HUES48 (cell line): Measurements from ENCODE around the gene ACSL5.

Experiments
- H3K27ac ChIP-seq: one replicate; pipeline ENCODE4 v1.7.0; 2013; ENCODE audit warnings: low read depth, low read length, inconsistent platforms
- H3K27me3 ChIP-seq: 2 replicates; pipeline ENCODE4 v1.6.1; 2013; ENCODE audit warnings: mild to moderate bottlenecking, low read length; ENCODE audit not compliant: control insufficient read depth, insufficient read depth
- H3K36me3 ChIP-seq: 2 replicates; pipeline ENCODE4 v1.6.1; 2013; ENCODE audit warnings: low read length; ENCODE audit not compliant: control insufficient read depth, insufficient read depth
- H3K4me1 ChIP-seq: 2 replicates; pipeline ENCODE4 v1.6.1; 2013; ENCODE audit warnings: mild to moderate bottlenecking, low read length; ENCODE audit not compliant: control insufficient read depth, insufficient read depth
- H3K4me3 ChIP-seq: 2 replicates; pipeline ENCODE4 v1.5.1; 2013; ENCODE audit warnings: mild to moderate bottlenecking, low read depth, low read length
- H3K9ac ChIP-seq: 2 replicates; pipeline ENCODE4 v1.6.1; 2013; ENCODE audit warnings: mild to moderate bottlenecking, low read depth, low read length, moderate library complexity
- H3K9me3 ChIP-seq: 2 replicates; pipeline ENCODE4 v1.6.1; 2013; ENCODE audit warnings: low read length; ENCODE audit not compliant: control insufficient read depth, insufficient read depth

ACSL5 gene

DNA sequence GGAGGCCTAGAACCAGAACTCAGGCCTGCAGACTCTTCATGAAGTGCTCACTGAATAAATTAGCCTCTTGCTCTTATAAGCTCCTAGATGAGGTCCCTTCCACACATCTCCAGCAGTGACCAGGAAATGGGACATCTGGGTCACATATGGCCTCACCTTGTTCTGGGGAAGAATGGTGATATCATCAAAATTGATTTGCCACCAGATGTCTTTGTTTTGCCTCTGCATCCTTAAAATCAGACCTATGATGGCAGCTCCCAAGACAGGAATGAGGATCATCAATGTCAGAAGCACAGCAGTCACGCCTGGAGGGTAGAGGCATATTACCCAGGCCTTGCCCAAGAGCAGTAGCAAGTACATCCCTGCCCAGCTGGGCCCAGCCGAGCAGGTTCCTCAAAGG is 33.3 kb upstream of the ACSL5 start:
- no peaks in the 10 kb centered on the region for H3K27me3 ChIP-seq
- no peaks in the 10 kb centered on the region for H3K9me3 ChIP-seq
- no peaks in the 10 kb centered on the region for H3K36me3 ChIP-seq
- H3K27ac ChIP-seq = no peak overlapping the region
- H3K9ac ChIP-seq = no peak overlapping the region
- H3K4me1 ChIP-seq = no peaks in the 10 kb centered on the region
- no peak overlapping the region for H3K4me3 ChIP-seq

DNA sequence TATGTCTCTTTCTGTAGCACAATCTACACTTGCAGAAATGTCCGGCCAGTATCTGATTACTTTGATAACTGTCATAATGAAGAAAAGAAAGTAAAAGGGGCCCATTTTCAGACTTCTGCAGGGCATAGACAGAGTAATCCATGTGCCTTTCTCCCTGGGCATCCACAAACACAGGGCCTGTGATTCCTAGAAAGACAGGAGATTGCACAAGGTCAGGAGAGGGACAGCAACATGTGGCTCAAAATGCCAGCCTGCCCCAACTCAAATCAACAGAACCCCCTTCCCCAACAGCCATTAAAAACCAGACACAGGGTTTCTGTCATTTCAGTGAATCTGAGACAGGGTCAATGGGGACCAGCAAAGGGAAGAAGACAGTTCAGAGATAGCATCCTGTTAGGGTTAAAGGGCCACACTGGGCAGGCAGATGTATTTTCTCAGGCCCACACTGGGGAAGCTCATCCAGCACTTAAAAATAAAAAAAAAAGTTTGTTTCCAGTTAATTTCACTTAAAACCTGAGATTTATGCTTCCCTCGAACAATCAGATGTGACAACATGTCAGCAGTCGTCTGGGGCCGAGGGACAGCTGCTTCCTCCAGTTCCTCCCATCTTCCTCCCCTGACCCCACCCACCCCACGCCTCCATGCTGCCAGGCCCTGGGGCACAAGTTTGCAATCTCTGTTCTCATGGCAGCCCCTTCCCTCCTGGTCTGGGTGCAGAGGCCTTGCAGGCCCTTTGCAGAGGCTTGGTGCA is 30.7 kb upstream of the ACSL5 start:
- Histone ChIP-seq H3K27ac (no peak overlapping the region), H3K4me1 (no peaks in the 10 kb centered on the region), H3K4me3 (no peak overlapping the region), H3K36me3 (no peaks in the 10 kb centered on the region), H3K9me3 (no peaks in the 10 kb centered on the region), H3K27me3 (no peaks in the 10 kb centered on the region), H3K9ac (no peak overlapping the region)

DNA sequence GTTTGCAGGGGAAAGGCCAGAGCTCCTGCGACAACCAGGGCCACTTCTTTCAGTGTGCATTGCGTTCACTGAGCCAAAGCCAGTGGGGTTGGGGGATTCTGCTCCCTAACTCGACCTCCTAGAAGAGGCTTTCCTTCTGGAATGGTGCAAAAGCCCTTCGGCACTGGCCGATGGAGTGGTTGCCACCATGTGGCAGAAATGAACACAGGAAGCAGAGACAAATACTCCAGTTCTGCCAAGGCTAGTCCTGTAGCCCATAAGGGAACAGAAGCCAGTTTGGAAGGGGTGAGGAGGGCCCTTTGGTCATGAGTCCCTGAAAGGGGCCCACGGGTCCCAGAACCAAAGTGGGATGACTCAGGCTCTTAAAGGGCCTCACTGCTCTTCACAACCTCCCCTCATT is 29.7 kb upstream of the ACSL5 start:
- no peaks in the 10 kb centered on the region for H3K9me3 ChIP-seq

DNA sequence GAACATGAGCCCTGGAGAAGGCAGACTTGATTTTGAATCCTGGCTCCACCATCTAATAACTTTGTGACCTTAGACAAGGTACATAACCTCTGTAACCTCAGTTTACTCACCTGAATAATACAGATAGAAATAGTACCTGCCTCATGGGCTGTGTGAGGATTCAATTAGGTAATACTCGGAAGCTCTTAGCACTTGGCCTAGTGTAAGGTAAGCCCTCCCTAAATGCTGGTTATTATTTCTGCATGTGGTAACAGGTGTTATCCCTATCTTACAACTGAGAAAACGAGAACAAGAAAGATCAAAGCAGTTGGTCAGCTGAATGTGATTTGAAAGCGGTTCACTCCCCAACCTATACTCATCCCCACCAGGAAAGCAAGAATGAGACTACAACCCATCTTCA is 28.7 kb upstream of the ACSL5 start:
- H3K4me1 ChIP-seq = no peaks in the 10 kb centered on the region
- H3K36me3 ChIP-seq = no peaks in the 10 kb centered on the region
- no peak overlapping the region for H3K27ac ChIP-seq
- H3K27me3 ChIP-seq = no peaks in the 10 kb centered on the region
- no peak overlapping the region for H3K9ac ChIP-seq
- no peak overlapping the region for H3K4me3 ChIP-seq
- no peaks in the 10 kb centered on the region for H3K9me3 ChIP-seq

More for the DNA sequence above, 29.7 kb upstream of the ACSL5 start:
- Histone ChIP-seq H3K4me3 (no peak overlapping the region), H3K36me3 (no peaks in the 10 kb centered on the region), H3K4me1 (no peaks in the 10 kb centered on the region), H3K9ac (no peak overlapping the region), H3K27ac (no peak overlapping the region), H3K27me3 (no peaks in the 10 kb centered on the region)

DNA sequence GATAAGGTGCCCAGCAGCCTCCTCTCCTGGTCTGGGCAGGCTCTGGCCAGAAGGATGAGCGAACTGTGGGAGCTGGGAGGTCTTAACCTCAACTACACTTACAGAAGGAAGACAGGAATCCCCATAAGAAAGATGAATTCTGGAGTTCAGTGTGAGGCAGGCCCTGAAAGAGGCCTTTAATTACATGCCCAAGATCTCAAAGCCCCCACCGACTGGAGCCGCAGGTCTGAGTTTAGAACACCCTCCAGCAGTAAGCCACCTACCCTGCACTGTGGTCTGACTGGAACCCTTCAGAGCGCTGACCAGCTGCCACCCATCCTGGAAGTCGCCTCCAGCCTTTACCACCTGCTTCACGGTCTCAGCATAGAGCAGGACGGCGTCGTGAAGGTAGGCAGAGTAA is 28.2 kb upstream of the ACSL5 start:
- no peaks in the 10 kb centered on the region for H3K36me3 ChIP-seq
- no peaks in the 10 kb centered on the region for H3K27me3 ChIP-seq
- no peaks in the 10 kb centered on the region for H3K9me3 ChIP-seq
- H3K4me1 ChIP-seq = no peaks in the 10 kb centered on the region
- H3K4me3 ChIP-seq = no peak overlapping the region
- no peak overlapping the region for H3K27ac ChIP-seq
- no peak overlapping the region for H3K9ac ChIP-seq

DNA sequence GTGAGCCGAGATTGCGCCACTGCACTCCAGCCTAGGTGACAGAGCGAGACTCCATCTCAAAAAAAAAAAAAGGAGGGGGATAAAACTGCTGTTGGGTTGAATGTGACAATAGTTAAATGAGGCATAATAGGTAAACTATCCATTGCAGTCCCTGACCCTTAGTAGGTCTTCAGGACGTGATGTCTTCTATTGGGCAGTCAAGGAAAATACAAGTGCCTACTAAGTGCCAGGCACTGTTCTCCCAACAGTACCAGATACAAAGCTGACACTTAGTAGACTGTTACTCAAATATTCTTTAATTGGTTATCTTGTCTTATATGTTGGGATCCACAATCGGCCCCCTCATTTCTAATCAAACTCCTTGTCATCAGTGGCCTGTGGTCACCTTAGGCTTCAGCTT is 27.1 kb upstream of the ACSL5 start:
- Histone ChIP-seq H3K4me3 (no peak overlapping the region), H3K36me3 (no peaks in the 10 kb centered on the region), H3K9me3 (no peaks in the 10 kb centered on the region), H3K27ac (no peak overlapping the region), H3K27me3 (no peaks in the 10 kb centered on the region), H3K9ac (no peak overlapping the region), H3K4me1 (no peaks in the 10 kb centered on the region)

DNA sequence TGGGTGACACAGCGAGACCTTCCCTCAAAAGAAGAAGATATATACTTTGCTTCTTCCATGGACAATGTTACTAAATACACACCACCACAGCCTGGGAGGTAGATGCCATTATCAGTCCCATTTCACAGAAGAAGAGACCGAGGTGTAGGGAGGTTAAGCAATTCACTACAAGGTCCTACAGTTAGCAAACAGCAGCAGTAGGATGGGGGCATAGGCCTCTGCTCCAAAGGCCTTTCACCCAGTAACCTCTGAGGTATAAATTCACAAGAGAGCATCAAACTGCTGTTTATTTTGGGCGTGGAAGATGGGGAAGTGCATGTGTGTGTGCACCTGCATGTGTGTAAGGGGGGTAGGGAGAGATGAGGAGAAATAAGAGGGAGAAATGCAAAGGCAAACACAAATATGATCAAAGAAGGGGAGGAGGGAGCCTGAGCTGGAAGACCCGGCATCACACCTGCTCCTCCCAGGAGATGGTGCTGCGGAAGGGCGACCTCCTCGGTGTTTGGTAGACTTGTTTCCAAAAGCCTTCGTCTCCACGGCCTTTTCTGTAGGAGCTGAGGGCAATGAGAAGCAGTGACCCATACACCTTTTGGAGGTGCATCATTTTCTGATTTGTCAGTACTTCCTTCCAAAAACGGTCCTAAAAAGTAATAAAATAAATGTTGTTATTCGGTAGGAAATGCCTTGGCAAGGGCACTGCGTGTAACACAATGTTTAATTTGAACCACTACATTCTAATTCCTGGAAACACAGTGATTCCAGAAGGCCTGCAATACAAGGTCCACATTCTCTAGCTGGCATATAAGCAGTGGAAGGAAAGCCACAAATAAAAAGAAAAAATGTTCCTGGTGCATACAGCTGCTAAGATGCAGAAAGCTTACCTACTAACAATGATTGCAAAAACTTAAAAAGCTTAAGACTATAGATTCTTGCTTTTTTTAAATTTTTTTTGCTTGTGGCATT is 25.9 kb upstream of the ACSL5 start:
- no peaks in the 10 kb centered on the region for H3K27me3 ChIP-seq
- H3K4me3 ChIP-seq = no peak overlapping the region
- H3K4me1 ChIP-seq = no peaks in the 10 kb centered on the region
- no peaks in the 10 kb centered on the region for H3K36me3 ChIP-seq
- H3K27ac ChIP-seq = no peak overlapping the region
- no peak overlapping the region for H3K9ac ChIP-seq
- no peaks in the 10 kb centered on the region for H3K9me3 ChIP-seq

DNA sequence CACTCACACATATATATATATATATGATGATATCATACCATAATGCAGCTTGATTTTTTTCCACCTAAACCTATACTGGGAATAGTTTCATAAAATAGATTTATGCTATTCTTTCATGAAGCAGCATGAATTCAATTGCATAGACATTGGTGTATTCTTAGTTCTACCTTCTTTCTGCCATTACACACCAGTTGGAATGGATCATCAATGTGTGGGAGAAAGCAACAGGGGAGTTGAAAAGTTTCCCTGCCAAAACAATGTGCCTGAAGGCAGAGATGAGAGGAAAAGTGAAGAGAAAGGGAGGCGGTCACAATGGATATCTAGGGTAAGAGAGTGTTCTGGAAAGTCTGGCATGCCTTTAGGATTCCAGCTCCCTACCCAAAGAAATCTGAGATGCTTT is 25.2 kb upstream of the ACSL5 start:
- Histone ChIP-seq H3K36me3 (no peaks in the 10 kb centered on the region), H3K9me3 (no peaks in the 10 kb centered on the region), H3K27ac (no peak overlapping the region), H3K4me1 (no peaks in the 10 kb centered on the region), H3K27me3 (no peaks in the 10 kb centered on the region), H3K9ac (no peak overlapping the region), H3K4me3 (no peak overlapping the region)

DNA sequence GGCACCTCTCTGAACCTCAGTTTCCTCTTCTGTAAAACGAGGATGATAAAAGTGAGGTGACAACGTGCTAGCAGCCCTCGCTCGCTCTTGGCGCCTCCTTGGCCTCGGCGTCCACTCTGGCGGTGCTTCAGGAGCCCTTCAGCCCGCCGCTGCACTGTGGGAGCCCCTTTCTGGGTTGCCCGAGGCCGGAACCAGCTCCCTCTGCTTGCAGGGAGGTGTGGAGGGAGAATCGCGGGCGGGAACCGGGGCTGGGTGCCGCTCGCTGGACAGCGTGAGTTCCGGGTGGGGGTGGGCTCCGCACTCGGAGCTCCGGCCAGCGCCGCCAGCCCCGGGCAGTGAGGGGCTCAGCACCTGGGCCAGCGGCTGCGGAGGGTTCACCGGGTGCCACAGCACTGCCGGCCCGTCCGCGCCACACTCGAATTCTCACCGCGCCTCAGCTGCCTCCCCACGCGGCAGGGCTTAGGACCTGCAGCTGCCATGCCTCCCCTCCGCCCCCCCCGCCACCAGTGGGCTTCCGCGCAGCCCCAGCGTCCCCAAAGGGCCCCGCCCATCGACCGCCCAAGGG is 24.3 kb upstream of the ACSL5 start:
- 0 out of 2 replicates have a peak, but pooled peaks cover 4% of the 10 kb centered on the region for H3K4me1 ChIP-seq
- H3K27ac ChIP-seq = no peak overlapping the region
- no peaks in the 10 kb centered on the region for H3K27me3 ChIP-seq
- H3K4me3 ChIP-seq = no peak overlapping the region
- no peak overlapping the region for H3K9ac ChIP-seq
- H3K9me3 ChIP-seq = no peaks in the 10 kb centered on the region
- H3K36me3 ChIP-seq = no peaks in the 10 kb centered on the region

DNA sequence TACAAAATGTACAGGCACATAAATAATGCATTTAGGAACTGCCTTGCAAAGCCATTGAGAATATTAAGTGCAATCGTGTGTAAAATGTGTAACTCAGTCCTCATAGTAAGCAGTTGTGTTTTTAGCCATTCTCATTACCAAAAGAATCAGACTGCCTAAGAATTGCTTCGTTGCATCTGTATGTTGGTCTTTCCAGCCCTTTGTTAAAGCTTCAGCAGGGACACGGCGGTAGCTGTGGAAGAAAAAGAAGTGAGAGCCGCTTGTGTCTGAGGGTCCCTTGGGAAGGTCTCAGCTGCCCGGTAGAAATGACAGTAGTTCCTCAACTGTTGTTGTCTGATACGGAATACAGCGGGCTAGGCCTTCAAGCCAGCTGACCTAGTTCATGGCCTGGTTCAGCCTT is 22.8 kb upstream of the ACSL5 start:
- Histone ChIP-seq H3K9ac (no peak overlapping the region), H3K27me3 (no peaks in the 10 kb centered on the region), H3K36me3 (no peaks in the 10 kb centered on the region), H3K9me3 (no peaks in the 10 kb centered on the region), H3K27ac (no peak overlapping the region), H3K4me1 (0 out of 2 replicates have a peak, but pooled peaks cover 4% of the 10 kb centered on the region), H3K4me3 (no peak overlapping the region)

DNA sequence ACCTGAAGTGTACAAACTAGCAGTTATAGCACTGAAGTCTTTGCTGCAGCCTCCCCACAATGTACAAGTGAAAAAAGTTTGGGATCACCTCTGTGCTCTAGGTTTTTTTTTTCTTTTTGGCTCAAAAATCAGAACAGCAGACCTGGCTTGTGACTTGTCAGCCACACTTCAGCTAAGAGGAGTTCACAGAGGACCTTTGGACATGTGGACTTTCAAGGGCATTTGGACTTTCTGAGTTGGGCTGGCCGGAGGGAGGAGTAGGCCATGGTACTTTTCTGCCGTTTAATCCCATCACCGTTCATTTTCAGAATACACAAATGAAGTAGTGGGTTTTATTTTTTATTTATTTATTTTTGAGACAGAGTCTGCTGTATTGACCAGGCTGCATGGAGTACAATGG is 21.9 kb upstream of the ACSL5 start:
- H3K27me3 ChIP-seq = no peaks in the 10 kb centered on the region
- H3K4me3 ChIP-seq = no peak overlapping the region
- H3K36me3 ChIP-seq = no peaks in the 10 kb centered on the region
- 0 out of 2 replicates have a peak, but pooled peaks cover 4% of the 10 kb centered on the region for H3K4me1 ChIP-seq
- H3K9ac ChIP-seq = no peak overlapping the region
- H3K9me3 ChIP-seq = no peaks in the 10 kb centered on the region
- no peak overlapping the region for H3K27ac ChIP-seq
